ENCODE results near the gene NDUFA11.

DNA sequence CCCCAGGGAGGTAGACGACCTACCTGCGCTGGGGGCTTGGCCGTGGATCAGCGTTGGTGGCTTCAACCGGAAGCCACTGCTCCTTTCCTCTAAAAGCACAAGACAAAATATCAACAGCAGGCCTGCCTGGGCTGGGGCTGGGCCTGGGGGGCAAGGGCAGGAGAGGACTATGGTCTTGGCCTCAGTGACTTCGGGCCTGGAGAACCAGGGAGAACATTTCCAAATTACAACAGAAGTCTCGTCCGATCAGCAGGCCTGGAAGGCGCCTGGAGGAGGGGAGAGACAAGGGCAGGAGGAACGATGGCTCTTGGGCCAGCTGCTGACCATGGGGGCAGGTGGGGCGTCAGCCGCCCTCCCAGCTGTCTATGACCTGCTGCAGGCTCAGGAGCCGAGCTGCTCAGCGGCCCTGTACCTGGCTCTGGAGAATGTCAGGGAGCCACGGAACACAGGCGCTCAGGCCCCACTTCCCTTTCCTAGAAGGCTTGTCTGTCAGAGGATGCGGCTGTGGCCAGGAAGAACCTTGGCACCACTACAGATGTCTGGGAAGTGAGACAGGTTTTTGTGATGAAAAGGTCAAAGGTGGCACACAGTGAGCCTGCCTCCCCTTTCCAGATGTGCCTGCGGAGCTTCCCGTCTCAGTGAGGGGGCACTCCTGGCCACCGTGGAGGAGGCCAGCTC, 29.9 kb upstream of the NDUFA11 start:
- TF ChIP-seq, protein P1, sequence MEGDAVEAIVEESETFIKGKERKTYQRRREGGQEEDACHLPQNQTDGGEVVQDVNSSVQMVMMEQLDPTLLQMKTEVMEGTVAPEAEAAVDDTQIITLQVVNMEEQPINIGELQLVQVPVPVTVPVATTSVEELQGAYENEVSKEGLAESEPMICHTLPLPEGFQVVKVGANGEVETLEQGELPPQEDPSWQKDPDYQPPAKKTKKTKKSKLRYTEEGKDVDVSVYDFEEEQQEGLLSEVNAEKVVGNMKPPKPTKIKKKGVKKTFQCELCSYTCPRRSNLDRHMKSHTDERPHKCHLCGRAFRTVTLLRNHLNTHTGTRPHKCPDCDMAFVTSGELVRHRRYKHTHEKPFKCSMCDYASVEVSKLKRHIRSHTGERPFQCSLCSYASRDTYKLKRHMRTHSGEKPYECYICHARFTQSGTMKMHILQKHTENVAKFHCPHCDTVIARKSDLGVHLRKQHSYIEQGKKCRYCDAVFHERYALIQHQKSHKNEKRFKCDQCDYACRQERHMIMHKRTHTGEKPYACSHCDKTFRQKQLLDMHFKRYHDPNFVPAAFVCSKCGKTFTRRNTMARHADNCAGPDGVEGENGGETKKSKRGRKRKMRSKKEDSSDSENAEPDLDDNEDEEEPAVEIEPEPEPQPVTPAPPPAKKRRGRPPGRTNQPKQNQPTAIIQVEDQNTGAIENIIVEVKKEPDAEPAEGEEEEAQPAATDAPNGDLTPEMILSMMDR (IDR thresholded peaks at IDR 0.05): no peak
- no peak for TF ChIP-seq POLR2AphosphoS5 (IDR thresholded peaks at IDR 0.05)
- no peak for TF ChIP-seq POLR2A (IDR thresholded peaks at IDR 0.05)

Data from breast epithelium (tissue), 3 donors.